ENCODE data around the gene XIST. TPM values are rescaled to one million over a fixed set of nuclear protein-coding genes. Genes with fewer than 3 reads are reported as not detected.
"Not testable (repeated sequence)": the region's sequence is repeated elsewhere in the genome, so short reads cannot be mapped to it uniquely, and the experiment has no call there.

Gene XIST
- total RNA-seq, 1 experiment from 2014 or later: 44.9 TPM

DNA sequence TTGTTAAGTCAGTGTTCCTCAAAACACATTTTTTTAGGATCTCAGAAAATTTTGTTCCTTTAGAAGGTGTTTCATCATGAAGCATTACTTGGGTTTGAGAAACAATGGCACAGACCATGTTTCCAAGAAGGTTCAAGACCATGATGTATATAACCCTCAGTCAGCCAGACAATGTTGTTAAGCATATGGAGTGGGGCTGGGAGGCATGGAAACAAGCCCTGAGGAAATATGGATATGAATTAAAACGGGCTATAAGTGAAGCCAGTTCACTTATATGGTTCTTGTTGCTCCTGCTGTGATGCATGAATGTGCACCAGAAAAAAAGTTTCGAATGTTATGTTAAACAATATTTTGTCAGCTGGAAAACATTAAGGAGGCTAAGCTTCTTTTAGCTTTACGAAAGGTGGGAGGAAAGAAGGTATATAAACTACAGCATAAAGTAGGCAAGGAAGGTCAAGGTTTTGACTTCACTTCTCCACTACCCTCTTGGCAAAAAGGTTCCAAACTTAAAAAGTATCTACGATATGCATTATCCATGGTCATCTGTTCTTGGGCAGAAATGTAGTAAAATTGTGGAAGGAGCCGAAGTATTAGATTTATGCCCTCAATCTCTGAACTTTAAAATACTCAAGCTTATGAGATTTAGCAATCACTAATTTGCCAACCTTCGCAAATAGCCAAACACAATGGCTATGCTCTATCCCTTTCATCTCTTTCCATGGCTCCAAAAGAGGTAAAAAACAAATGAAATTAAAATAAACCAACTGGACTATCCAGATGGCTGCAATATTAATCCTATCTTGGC, 12.2 kb downstream of the XIST start:
- DNase-seq (ENCODE audit: low spot score): no peak

DNA sequence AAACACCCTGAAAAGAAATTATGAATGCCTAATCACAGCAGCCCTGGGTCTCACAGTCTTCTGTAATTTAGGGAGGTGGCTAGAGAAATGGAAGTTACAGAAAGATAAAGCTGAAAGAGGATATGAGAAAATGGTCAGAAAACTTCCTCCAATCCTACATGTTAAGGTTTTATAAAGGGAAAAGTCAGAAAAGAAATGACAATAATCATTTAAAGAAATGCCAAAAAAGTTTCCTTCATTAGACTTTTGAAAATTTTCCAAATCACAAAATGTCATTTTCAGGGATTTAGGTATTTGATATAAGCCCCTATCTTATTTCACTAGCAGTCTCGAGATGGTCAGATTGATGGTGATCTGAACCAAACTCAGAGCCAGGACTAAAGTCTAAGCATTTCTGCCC, 13.4 kb downstream of the XIST start:
- DNase-seq (ENCODE audit: low spot score): no peak

DNA sequence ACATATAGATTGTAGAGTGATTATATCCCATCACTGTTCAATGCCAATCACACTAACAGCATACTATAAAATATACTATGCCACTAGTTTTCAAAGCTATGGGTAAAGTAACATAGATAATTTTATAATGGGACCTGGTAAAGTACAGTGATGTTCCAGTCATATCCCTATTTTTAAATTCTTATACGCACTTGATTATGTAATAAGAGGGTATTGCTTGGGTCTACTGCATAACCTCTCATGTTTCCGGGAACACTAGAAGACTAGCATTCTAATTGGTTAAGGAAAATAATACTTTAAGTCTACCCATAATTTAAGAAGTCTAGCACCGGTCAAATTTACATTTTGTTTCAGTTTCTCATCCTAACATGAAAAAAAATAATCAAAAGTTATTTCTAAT, 14.4 kb downstream of the XIST start:
- DNase-seq (ENCODE audit: low spot score): no peak

DNA sequence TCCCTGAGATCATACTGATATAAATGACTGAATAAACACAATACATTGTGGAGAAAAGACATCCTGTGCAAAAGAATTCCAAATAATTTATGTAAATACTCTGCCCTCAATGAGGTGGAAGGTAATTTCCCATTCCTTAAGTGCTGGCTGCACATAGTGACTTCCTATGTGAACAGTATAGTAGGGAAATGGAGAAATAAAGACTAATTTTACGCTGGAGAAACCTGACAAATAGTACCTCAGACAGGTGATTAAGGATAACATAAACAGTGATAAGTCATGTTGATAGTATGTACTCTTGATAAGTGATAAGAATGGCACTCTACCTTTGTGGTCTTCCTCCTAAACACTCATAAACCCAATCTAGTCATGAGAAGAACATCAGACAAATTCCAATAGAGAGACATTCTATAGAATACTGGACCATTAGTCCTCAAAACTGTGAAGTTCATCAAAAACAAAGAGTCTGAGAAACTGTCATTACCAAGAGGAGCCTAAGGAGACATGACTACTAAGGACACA, 15.5 kb downstream of the XIST start:
- DNase-seq (ENCODE audit: low spot score): no peak

DNA sequence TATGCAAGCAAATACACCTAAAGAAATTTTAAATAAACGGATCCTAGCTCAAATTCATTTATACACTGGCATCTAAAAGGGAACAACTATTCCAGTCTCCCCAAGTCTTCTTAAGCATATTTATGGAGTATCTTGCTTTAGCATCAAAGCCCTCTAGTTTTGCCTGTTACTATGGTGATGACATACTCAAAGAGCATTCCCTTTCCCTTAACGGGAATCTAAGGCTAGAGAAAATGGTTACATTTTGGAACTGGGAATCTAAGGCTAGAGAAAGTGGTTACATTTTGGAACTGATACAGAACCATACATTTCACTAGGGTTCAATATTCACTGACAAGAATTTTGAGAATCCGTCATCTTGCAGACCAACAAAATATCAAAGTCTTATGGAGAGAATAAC, 18.3 kb downstream of the XIST start:
- DNase-seq (ENCODE audit: low spot score): no peak

DNA sequence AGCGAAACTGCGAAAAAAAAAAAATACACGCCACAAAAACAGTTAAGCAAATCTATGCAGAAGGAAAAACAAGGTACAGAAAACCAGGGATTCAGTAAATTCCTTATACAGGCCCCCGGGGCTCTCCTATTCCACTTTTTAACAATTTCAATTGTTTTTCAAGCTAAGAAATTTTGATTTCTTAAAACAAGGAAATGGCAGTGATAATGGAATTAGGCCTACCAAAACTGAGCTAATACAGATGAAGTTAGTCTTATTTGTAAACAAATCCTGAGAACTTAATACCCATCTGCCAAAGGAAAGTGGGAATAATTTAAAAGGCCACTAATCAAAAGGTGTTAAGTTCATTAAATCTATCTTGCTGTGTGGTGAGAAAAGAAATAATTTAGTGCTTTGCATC, 20.2 kb downstream of the XIST start:
- no peak for DNase-seq (ENCODE audit: low spot score)

DNA sequence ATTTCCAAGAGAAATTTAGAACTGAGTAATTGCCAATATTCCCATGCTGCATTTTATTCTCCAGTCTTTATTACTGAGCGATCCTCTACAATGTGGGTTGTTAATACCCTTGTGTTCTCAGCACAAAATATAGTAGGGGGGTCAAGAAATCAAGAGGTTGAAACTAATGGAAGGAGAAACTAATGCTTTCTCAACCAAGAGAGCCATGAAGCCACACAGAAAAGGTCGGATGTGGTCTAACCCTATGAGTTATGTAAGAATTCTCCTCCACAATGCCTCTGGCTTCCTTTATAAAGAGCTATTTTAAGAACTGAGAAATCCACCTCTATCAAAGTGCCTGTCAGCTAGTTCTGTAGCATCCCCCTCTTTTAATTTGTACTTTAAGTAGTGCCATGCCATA, 21.0 kb downstream of the XIST start:
- DNase-seq (ENCODE audit: low spot score): no peak

DNA sequence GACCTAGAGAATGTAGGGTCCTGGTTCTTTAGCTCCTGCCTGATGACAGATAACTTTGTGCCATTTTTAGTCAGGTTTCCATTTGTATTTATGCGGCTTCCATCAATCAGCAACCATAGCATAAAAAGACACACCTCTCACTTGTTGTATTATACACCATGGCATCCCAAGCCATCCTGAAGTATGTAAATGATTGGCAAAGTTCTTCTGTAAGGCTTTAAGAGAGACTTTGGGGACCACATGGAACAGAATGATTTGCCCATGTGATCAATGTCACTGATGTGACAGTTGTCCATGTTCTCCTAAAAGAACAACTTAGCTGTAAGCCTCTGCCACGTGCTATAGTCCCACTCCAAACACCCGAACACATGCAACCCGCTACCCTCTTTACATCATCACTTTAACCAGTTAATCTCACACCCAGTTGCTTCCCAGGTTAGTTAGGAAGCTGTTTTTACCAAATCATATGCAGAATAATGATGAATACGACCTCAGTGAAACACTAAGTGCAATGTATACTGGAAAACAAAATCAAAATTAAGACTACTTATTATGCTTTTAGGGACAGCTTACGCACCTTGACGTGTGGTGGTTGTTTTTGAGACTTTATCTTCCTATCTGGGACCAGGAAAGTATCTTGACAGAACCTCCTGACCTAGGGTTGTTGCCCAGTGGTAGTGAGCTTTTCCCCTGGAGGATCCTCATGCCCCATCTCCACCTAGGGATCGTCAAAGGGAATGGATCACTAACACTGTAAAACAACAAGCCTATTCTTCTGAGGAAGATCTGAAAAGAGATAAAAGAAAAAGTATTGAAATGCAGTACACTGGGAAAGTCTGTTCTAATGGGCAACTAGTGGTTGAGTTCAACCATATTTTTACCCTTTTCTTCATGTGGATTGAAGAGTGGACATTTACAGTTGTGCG, 21.8 kb downstream of the XIST start:
- DNase-seq (ENCODE audit: low spot score): no peak

DNA sequence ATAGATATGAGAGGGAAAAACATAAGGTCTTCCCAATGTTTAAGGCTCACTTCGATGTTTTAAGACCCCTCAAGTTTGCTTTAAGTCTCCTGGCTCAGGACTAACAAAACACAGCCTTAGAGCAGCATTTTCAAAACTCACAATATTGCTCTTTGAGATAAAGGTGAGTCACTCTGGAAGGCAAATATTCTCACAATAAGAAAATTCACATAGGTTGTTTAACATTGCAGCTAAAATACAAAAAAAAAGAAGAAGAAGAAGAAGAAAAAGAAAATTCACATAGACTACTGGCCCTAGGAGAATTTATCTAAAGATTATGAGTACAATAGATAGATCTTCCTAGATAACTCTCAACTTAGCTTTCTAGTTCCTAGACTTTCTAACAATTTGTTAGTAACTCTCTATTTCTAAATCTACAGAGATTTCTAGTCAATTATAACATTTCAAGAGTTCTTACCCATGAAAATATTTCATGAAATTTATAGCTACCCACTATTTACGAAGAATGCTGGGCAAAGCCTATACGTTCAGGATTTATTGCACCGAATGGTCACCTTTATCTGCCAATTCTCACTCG, 22.5 kb downstream of the XIST start:
- DNase-seq (ENCODE audit: low spot score): no peak

DNA sequence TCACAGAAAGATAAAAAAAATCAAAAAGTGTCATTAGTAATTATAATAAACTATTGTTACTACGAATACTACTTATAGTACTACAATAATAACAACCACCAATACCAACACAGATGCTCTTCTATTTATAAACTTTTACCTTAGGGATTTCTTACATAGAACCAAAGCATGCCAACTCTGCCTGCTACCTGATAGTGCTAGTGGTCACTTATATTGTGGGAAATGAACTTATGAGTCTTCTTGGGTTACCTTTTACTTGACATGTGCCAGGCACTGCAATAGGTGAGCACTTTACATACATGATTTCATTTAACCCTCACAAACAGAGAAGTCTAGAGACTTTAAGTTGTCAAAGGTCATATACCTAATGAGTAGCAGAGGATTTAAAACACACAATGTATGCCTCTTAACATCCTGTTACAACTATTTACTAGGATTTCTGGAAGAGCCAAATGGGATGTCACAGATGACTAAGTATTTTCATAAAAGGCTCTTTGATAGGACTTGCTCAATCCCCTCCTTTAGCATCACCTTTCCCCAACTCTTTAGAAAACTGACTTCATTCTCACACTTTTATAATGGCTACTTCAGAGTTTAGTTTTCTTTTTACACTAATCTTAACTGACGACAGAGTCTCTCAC, 24.3 kb downstream of the XIST start:
- no peak for DNase-seq (ENCODE audit: low spot score)

DNA sequence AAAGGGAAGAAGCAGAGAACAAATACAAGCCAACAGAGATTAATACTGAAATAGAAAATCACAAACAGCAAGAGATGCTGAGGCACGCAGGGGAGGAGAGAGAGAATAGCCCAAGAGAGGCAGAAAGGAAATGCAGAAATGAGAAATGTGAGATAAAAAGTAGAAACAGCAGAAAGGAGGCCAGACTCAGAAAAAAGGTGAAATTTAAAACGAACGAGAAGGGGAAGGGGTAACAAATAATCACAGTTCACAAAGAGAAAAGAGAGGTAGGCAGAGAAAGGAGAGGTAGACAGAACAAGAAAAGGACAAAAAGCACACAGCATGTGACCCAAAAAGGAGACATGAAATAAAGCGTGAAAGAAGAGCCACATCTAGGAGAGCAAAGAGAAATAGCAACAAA, 25.1 kb downstream of the XIST start:
- DNase-seq (ENCODE audit: low spot score): no peak

DNA sequence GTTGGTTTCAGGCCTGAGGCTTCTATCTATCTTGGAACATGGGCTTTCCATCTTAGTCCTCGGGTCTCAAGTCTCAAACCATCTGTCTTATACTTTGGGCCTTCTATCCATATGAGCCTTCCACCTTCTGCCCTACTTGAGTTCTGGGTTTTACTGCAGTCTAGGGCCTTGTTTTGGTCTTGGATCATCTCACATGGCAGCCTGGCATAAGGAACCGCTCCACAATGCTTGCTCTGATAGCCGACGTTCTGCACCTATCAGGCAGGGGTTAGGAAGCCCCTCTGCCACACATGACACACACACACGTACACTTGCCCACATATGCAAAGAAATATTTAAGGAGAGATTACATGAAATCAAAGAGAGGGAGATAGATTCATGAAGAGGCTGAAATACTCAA, 25.5 kb downstream of the XIST start:
- no peak for DNase-seq (ENCODE audit: low spot score)

DNA sequence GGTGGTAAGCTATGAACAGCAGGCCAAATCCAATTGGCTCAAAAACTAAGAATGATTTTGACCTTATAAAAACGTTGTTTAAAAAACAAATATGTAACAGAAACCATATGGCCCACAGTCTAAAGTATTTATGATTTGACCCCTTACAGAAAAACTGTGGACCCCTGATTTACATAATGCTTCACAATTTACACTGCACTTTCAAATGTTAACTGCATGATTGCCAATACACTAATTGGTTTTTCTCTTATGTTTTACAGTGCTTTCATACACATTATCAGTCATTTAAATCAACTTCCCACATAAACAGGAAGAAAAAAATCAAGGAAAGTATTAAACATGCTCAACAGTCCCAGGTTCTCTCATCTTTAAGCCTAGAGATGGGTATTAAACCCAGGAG, 26.9 kb downstream of the XIST start:
- no peak for DNase-seq (ENCODE audit: low spot score)

DNA sequence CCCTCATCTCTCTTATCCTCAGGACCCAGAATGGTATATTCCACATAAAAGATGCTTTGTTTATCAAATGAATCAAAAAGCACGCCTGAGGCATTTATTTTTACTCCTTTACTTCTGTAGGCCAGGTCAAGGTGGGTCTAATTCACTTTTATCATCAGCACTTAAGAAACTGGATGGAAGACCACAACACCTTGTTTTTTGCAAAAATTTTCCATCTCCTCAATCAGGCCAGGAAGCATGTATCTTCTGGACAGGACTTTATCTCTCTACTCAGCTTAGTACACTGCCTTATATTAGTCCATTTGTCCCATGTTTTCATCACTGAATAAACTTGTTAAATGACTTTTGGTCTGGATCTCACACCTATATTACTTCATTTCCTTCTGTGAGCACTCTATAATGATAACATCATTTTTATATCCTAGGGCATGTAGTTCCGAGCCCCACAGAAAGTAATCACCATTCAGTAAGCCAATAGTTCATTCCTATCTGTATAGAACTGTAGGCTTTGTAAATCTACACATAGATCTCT, 29.0 kb downstream of the XIST start:
- DNase-seq (ENCODE audit: low spot score): no peak

DNA sequence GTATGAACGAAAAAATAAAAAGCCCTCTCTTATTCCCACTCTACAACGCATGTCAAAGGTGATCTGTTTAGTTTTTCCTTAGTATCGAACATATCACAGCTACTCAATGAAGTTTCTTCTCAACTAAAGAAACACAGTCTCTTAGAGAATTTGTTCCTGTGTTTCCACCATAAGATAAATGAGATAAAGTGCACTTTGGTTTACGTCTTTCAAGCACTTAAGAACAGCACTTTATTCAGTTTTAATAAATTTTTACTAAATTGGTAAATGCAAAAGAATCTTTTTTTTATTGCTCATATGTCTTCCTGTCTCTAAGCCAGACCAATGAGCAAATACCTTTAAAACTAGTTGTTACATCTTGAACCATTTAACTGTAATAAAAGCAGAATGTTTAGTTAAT, 29.7 kb downstream of the XIST start:
- DNase-seq (ENCODE audit: low spot score): no peak

DNA sequence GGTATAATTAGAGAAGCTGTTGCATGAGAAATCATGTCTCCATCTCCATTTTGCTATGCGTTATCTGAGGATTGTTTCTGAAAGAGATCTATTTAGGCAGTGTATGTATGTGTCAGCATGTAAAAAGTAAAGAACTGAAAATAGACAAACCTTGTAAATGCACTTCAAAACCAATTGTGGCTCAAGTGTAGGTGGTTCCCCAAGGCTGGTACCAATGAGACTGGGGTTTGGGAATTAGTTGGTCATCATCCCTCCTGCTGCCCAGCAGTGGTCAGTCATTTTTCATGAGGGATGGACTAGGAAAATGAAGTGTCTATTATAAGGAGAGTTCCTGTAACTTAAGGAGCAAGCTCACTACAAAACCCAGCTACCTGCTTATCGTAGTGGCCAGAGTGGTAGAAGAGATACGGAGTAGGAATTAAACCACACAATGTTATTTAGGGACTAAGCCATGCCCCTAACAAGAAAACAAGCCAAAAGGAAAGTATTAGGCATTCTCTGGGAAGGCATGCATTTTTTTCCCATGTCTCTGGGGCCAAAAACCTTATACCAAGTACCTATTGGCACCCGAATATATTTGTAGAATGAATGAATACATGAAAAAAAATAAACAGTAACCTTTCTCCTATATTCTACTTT, 30.5 kb downstream of the XIST start:
- no peak for DNase-seq (ENCODE audit: low spot score)

DNA sequence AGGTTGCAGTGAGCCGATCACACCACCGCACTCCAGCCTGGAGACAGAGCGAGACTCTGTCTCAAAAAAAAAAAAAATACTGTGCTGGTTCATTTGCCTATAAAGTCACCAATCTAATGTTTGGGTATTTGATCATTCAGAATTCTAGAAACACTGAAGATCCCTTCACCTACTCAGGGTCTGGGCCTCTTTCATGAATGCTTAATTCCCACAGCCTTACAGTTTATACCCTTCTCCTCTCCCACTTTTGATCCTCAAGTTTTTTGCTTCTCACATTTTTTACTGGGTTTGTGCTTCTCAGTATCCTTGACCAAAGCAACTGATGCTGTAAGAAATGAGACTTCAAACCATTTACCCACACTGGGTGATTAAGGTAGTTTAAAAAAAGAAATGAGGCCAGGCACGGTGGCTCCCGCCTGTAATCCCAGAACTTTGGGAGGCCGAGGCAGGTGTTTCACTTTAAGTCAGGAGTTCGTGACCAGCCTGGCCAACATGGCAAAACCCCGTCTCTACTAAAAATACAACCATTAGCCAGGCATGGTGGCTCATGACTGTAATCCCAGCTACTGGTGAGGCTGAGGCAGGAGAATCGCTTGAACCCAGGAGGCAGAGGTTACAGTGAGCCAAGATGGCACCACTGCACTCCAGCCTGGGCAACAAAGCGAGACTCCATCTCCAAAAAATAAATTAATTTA, 32.5 kb downstream of the XIST start:
- not testable (repeated sequence) for DNase-seq (ENCODE audit: low spot score)

DNA sequence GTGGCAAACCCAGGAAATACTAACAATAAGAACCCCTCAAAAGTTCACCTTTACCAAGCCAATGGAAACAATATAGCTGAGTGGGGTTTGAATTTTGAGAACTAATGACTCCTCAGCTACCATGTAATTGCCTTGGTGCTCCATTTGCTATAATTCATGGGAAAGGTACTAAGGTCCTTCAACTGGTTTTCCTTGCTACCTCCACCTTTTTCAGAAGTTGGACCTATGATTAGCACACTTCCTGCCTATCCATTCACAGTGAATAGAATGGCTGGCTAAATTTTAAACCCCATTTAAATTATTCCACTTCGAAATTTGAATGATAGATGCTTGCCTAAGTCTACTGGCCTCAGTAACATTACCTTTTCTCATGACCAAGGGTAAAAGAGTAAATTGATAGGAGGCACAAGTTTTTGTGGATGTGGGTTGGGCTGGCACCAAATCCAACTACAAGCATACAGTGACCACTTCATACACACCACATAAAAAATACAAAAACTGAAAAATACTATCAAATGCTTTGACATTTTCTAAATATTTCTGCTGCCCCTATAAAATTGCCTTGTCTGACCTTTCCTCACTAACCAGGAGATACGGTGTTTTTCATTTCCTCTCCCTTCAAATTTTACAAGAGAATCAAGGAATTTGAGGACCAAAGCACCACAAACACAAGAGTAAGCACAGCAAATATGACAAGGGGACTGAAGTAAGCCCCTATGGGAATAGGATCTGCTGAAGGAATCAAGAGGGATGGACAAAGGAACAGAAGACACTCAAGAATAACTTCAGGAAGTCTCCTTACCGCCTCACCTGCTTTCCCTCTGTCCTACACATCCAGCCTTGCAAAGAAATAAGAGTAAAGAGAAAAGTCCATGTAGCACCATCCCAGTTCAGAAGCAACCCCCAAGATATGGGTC, 34.1 kb downstream of the XIST start:
- no peak for DNase-seq (ENCODE audit: low spot score)

All from HT-29 (cell line).